ENCODE measurements around the gene NKAPL.
"Not testable (repeated sequence)": the region's sequence is repeated elsewhere in the genome, so short reads cannot be mapped to it uniquely, and the experiment has no call there.

NKAPL gene

GRCh38 chr6:28296520-28297060 lies 37.5 kb downstream of the NKAPL start:
- DNase-seq (ENCODE audit: low read depth, low spot score) = no peak

DNA sequence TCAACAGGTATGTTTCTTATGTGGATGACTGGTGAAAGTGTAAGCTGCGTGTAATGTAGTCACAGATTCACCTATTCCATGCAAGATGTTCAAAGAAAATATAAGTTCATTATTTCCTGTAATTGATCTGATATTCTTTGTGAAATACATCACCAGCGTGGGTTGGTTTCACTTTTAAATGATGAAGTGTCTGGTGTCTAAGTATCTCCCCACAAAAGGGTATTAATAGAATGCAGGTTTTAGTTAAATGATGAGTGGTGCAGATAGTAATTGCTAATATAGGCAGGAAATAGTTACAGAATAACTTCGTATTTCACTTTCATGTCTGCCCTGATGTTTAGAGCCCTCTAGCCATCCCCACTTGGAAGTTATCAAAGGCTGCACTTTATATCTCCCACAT lies 44.5 kb downstream of the NKAPL start:
- DNase-seq (ENCODE audit: low read depth, low spot score) = no peak

DNA sequence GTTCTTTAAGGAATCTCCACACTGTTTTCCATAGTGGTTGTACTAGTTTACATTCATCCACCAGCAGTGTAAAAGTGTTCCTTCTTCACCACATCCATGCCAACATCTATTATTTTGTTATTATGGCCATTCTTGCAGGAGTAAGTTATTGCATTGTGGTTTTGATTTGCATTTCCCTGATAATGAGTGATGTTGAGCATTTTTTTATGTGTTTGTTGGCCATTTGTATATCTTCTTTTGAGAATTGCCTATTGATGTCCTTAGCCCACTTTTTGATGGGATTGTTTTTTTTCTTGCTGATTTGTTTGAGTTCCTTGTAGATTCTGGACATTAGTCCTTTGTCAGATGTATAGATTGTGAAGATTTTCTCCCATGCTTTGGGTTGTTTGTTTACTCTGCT lies 47.3 kb downstream of the NKAPL start:
- not testable (repeated sequence) for DNase-seq (ENCODE audit: low read depth, low spot score)

Measured in brain pericyte (primary cell).